HEK293T (cell line): ENCODE results near the gene TM9SF4.

ENCODE experiments used
- CTCF ChIA-PET: fragments of 350-600 bp; formaldehyde crosslinking; extraction: SDS; loops from one replicate; lab custom pipeline; 2021; ENCODE audit warnings: antibody characterized with exemption, inconsistent platforms; lab: Yijun Ruan, JAX
- POLR2A ChIA-PET: fragments of 350-600 bp; formaldehyde crosslinking; extraction: SDS; loops from one replicate; lab custom pipeline; 2020; ENCODE audit warnings: antibody characterized with exemption, inconsistent platforms; lab: Yijun Ruan, JAX
- DNase-seq: peaks from one replicate; pipeline ENCODE4 v3.0.0; 2012; ENCODE audit warnings: mixed read lengths; ENCODE audit errors: extremely low spot score
- ARNT ChIP-seq: fragments of 450-650 bp; IDR thresholded peaks from 2 replicates; pipeline ENCODE4 v1.6.1; 2017; ENCODE audit warnings: mild to moderate bottlenecking
- BHLHE40 ChIP-seq: fragments of 450-650 bp; IDR thresholded peaks from 2 replicates; pipeline ENCODE4 v1.6.1; 2016; ENCODE audit warnings: mild to moderate bottlenecking, moderate library complexity, borderline replicate concordance
- CTBP1 ChIP-seq: fragments of 450-650 bp; IDR thresholded peaks from 2 replicates; pipeline ENCODE4 v1.6.1; 2016; ENCODE audit warnings: borderline replicate concordance
- ELF4 ChIP-seq: fragments of 450-650 bp; IDR thresholded peaks from 2 replicates; pipeline ENCODE4 v1.6.1; 2017; ENCODE audit warnings: antibody characterized with exemption
- FOXA1 ChIP-seq: fragments of 450-650 bp; IDR thresholded peaks from 2 replicates; pipeline ENCODE4 v1.6.1; 2016; ENCODE audit warnings: mild to moderate bottlenecking
- FOXK2 ChIP-seq: fragments of 450-650 bp; IDR thresholded peaks from 2 replicates; pipeline ENCODE4 v1.6.1; 2016; ENCODE audit warnings: mild to moderate bottlenecking
- FOXM1 ChIP-seq: fragments of 450-650 bp; IDR thresholded peaks from 2 replicates; pipeline ENCODE4 v1.6.1; 2017; ENCODE audit warnings: mild to moderate bottlenecking, borderline replicate concordance
- HDGF ChIP-seq: fragments of 450-650 bp; IDR thresholded peaks from 2 replicates; pipeline ENCODE4 v1.6.1; 2017; ENCODE audit warnings: antibody characterized with exemption, borderline replicate concordance
- L3MBTL2 ChIP-seq: fragments of 450-650 bp; conservative IDR thresholded peaks from 2 replicates; pipeline ENCODE4 v1.6.1; 2016; ENCODE audit warnings: mild to moderate bottlenecking
- LEF1 ChIP-seq: fragments of 450-650 bp; IDR thresholded peaks from 2 replicates; pipeline ENCODE4 v1.6.1; 2017; ENCODE audit warnings: mild to moderate bottlenecking, borderline replicate concordance
- NFRKB ChIP-seq: fragments of 450-650 bp; IDR thresholded peaks from 2 replicates; pipeline ENCODE4 v1.6.1; 2016; ENCODE audit warnings: mild to moderate bottlenecking, moderate library complexity
- PKNOX1 ChIP-seq: fragments of 450-650 bp; IDR thresholded peaks from 2 replicates; pipeline ENCODE4 v1.6.1; 2016
- SP1 ChIP-seq: fragments of 450-650 bp; IDR thresholded peaks from 2 replicates; pipeline ENCODE4 v1.6.1; 2017
- SUZ12 ChIP-seq: fragments of 450-650 bp; IDR thresholded peaks from 2 replicates; pipeline ENCODE4 v1.6.1; 2016; ENCODE audit warnings: mild to moderate bottlenecking
- TARDBP ChIP-seq: fragments of 450-650 bp; IDR thresholded peaks from 2 replicates; pipeline ENCODE4 v1.6.1; 2016
- ZNF384 ChIP-seq: fragments of 450-650 bp; IDR thresholded peaks from 2 replicates; pipeline ENCODE4 v1.6.1; 2016

TM9SF4 gene

GRCh38 chr20:32204205-32205109 lies 94.9 kb downstream of the TM9SF4 start:
- POLR2A ChIA-PET: interaction anchor here (1.0 kb wide), 1 partner anchor 95 kb away, joined by 3 read pairs; the partner anchor contains the start of gene TM9SF4
- CTCF ChIA-PET: no interaction called here
- DNase-seq: no peak
- no peak for TF ChIP-seq SP1
- TF ChIP-seq BHLHE40: no peak
- no peak for TF ChIP-seq L3MBTL2
- no peak for TF ChIP-seq FOXM1
- TF ChIP-seq CTBP1: no peak
- TF ChIP-seq TARDBP: no peak
- no peak for TF ChIP-seq ARNT
- TF ChIP-seq LEF1: no peak
- TF ChIP-seq PKNOX1: no peak
- no peak for TF ChIP-seq SUZ12
- no peak for TF ChIP-seq FOXK2
- TF ChIP-seq HDGF: no peak
- TF ChIP-seq ELF4: no peak
- TF ChIP-seq FOXA1: no peak
- TF ChIP-seq ZNF384: no peak
- no peak for TF ChIP-seq NFRKB

GRCh38 chr20:32205110-32205842 lies 95.8 kb downstream of the TM9SF4 start:
- CTCF ChIA-PET: interaction anchor here (0.6 kb wide), 1 partner anchor 66 kb away, joined by 3 read pairs; no protein-coding TSS in a partner anchor
- no peak for DNase-seq
- POLR2A ChIA-PET: no interaction called here

GRCh38 chr20:32205843-32206759 lies 96.6 kb downstream of the TM9SF4 start:
- CTCF ChIA-PET: interaction anchor here (0.6 kb wide), 2 partner anchors 66 to 448 kb away, joined by 3 to 4 read pairs; no protein-coding TSS in a partner anchor

More at GRCh38 chr20:32205110-32205842, 95.8 kb downstream of the TM9SF4 start:
- no peak for TF ChIP-seq ARNT
- no peak for TF ChIP-seq TARDBP
- no peak for TF ChIP-seq ELF4
- TF ChIP-seq ZNF384: no peak
- no peak for TF ChIP-seq L3MBTL2
- TF ChIP-seq SP1: no peak
- no peak for TF ChIP-seq FOXK2
- TF ChIP-seq HDGF: no peak
- no peak for TF ChIP-seq CTBP1
- no peak for TF ChIP-seq NFRKB
- no peak for TF ChIP-seq BHLHE40
- no peak for TF ChIP-seq FOXM1
- TF ChIP-seq PKNOX1: no peak
- no peak for TF ChIP-seq FOXA1
- no peak for TF ChIP-seq LEF1
- no peak for TF ChIP-seq SUZ12

More at GRCh38 chr20:32205843-32206759, 96.6 kb downstream of the TM9SF4 start:
- POLR2A ChIA-PET: no interaction called here
- DNase-seq: no peak
- TF ChIP-seq L3MBTL2 (no peak), SUZ12 (no peak), ELF4 (no peak), NFRKB (no peak), FOXA1 (no peak), SP1 (no peak), LEF1 (no peak), BHLHE40 (no peak), FOXM1 (no peak), TARDBP (no peak), HDGF (no peak), ZNF384 (no peak), FOXK2 (no peak), ARNT (no peak), PKNOX1 (no peak), CTBP1 (no peak)
